ENCODE results near the gene HNMT.

HNMT gene

DNA sequence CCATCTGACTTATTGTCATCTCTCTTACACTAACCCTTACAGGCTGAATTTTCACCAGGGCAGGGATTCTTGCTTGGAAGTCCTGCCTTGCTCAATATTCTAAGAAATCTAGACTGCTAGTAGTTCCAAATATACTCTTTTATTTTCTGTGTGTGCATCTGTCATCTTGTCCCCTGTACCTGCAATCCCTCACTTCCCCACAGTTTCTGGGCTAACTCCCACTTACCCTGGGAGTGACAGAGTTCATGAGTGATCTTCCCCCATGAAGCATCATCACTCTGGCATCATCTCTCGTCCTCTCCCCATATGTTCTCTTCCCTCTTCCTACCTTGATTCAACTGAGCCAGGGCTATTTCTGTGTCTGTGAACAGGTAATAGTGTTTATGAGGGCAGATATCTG, 35.7 kb downstream of the HNMT start:
- DNase-seq (ENCODE audit: low spot score) = no peak
- TF ChIP-seq, protein P1, sequence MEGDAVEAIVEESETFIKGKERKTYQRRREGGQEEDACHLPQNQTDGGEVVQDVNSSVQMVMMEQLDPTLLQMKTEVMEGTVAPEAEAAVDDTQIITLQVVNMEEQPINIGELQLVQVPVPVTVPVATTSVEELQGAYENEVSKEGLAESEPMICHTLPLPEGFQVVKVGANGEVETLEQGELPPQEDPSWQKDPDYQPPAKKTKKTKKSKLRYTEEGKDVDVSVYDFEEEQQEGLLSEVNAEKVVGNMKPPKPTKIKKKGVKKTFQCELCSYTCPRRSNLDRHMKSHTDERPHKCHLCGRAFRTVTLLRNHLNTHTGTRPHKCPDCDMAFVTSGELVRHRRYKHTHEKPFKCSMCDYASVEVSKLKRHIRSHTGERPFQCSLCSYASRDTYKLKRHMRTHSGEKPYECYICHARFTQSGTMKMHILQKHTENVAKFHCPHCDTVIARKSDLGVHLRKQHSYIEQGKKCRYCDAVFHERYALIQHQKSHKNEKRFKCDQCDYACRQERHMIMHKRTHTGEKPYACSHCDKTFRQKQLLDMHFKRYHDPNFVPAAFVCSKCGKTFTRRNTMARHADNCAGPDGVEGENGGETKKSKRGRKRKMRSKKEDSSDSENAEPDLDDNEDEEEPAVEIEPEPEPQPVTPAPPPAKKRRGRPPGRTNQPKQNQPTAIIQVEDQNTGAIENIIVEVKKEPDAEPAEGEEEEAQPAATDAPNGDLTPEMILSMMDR (IDR thresholded peaks at IDR 0.05; ENCODE audit: extremely low read depth, missing control alignments) = no peak

DNA sequence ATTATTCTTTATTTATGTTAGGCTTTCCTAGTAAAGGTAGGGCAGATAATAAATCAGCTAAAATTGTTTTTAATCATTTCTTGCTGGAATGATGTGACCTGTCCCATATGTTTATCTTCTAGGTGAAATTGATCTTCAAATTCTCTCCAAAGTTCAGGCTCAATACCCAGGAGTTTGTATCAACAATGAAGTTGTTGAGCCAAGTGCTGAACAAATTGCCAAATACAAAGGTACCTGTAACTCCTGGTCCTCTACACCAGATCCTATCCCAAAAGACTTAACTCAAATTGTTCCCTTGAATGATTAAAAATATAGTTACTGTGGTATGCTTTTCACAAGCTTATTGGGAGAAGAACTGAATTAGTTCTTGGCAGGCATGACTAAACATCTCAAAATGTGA, 36.5 kb downstream of the HNMT start:
- DNase-seq (ENCODE audit: low spot score) = no peak
- TF ChIP-seq, protein P1 (IDR thresholded peaks at IDR 0.05; ENCODE audit: extremely low read depth, missing control alignments) = no peak

DNA sequence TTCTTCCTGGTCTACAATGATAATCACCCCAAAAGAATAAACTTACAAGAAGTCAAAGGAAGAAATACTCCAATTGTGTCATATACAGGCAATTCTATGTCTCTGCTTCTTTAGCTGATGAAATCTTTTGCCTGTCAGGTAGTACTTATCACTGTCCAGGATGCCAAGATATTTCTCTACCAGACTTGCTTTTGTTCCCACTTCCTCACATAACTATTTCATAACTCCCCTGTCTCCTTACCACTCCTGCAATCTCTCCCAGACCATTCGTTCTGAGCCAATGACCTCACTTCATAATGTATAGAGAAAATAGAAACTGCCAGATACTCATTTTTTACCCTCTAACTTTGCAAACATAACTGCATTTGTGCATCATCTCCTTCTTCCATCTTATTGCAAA, 39.1 kb downstream of the HNMT start:
- no peak for DNase-seq (ENCODE audit: low spot score)

DNA sequence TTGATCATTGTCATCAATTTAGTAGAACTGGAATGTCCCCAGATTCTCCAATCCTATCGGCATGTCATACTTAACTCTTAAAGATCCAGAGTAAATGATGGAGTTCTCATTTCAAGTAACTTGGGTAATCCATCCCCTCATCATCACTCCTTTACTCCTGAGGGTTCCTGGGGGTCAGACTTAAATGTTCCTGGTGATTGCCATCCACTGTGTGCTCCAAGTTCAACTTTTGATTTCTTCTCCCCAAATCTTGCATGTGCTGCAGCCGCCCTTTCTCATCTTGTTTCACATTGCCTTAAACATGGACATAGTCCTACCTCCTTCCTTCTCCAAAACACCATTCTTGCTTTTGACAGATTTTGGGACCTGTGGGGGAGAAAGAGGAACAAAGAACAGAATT, 43.2 kb downstream of the HNMT start:
- DNase-seq (ENCODE audit: low spot score) = no peak
- TF ChIP-seq, protein P1 (IDR thresholded peaks at IDR 0.05; ENCODE audit: extremely low read depth, missing control alignments) = no peak

More for the DNA sequence above, 39.1 kb downstream of the HNMT start:
- TF ChIP-seq, protein P1 (IDR thresholded peaks at IDR 0.05; ENCODE audit: extremely low read depth, missing control alignments) = no peak

DNA sequence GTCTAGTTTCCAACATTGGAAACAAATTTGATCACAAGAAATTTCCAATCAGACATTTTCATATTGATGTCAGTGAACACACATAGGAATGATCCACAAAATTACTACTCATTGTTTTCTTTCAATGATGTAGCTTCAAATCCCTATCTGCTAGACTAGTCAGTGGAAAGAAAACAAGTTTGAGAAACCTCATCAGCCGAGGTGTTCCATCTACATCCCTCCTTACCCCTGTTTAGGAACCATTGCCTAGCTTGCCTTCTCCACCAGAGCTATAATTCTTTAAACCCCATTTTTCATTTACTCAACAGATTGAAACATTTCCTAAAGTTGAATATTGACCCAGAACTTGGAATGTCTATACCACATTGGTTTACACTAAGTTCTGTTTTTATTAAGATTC, 45.3 kb downstream of the HNMT start:
- no peak for DNase-seq (ENCODE audit: low spot score)
- TF ChIP-seq, protein P1 (IDR thresholded peaks at IDR 0.05; ENCODE audit: extremely low read depth, missing control alignments) = no peak

DNA sequence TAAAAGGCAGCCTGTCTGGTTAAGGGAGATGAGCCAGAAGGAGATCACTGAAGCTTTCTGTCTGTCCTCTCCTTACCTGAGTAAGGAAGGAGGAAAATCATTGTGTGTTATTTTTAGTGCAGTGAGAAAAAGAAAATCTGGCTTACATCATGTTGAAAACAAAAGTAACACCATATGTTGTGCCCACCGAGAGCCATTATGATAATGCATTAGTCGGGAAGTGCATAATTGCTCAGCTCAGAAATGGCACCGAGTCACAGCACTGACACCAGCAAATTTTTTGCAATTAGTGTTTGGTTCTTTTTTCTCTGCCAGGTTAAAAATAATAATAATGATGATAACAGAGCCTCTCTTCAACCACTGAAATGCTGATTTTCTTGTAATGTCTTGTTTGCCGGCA, 46.6 kb downstream of the HNMT start:
- DNase-seq (ENCODE audit: low spot score) = no peak
- TF ChIP-seq, protein P1 (IDR thresholded peaks at IDR 0.05; ENCODE audit: extremely low read depth, missing control alignments) = no peak

DNA sequence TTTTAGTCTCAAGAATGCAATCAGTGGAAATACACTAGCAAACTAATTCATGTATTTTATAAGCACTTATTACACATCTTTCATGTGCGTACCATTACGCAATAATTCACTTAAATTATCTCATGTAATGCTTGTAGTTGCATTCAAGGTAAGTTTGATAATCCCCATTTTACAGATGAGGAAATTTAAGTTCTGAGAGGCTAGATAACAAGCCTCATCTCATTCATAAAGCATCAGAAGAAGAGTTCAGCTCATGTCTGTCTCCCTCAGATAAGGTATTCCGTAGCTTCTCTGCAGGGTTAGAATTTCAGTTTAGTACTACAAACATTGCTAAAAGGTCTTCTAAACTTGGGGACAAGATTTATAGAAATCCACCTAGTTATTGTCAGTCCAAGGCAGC, 47.8 kb downstream of the HNMT start:
- TF ChIP-seq, protein P1 (IDR thresholded peaks at IDR 0.05; ENCODE audit: extremely low read depth, missing control alignments) = no peak
- no peak for DNase-seq (ENCODE audit: low spot score)

Measured in GM20000 (cell line).